ENCODE data around the gene QSOX2.
"Not testable (repeated sequence)": the region's sequence is repeated elsewhere in the genome, so short reads cannot be mapped to it uniquely, and the experiment has no call there.

Gene QSOX2

DNA sequence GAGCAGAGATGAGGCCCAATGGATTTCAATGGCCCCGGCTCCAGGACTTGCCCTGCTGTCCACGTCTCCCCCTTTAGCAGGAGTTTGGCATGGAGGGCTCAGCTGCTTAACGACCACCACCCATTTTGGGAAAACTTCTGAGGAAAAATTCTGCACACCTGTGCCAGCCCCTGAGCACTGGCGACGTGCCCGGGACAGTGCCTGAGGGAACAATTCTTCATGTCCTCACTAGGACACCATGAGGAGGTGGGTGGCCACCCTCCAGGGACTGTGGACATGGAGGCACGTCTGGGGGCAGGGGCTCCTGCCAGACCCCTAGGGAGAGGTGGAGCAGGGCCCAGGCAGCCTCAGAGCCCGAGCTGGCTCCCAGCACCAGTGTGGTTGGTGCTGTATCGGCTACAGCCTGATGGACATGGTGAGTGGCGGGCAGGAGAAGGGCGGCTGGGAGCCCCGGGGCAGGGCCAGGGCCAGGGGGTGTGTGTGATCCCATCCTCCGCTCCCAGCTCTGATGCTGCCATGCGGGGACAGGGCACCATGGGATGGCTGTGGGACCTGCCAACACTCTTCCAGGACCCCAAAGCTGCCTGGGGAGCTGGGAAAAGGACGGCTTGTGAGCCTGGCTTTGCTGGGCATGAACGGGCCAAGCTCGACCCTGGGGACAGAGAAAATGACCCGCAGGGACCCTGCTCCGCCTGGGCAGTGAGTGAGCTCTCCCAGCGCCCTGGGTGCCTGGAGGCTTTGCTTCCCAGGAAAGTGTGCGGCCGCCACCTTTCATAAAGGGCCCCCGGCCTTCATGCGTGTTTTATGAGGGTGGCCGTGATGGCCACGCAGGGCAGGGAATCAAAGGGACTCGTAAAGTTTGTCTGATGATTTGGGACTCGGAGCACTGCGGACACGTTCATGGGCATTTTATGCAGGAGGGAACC is 3.6 kb upstream of the QSOX2 start:
- FAIRE-seq, result no peak

GRCh38 chr9:136247947-136248637 is 2.5 kb upstream of the QSOX2 start:
- FAIRE-seq, result no peak

DNA sequence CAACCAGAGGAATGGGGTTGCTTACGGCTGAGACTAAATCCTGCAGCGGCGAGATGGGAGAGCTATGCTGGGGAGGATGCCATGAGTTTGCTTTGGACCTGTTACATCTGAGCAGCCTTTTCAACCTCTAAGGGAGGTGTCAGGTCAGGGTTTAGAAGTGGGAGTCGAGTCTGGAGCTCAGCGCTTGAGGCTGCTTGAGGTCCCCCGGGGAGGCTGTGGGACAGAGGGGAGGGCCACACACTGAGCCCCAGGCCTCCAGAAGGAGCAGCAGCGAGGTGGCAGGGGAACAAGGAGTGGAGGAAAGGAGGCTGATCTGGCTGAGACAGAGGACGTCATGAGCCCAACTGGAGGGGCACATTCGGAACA is 1.9 kb upstream of the QSOX2 start:
- no peak for FAIRE-seq

DNA sequence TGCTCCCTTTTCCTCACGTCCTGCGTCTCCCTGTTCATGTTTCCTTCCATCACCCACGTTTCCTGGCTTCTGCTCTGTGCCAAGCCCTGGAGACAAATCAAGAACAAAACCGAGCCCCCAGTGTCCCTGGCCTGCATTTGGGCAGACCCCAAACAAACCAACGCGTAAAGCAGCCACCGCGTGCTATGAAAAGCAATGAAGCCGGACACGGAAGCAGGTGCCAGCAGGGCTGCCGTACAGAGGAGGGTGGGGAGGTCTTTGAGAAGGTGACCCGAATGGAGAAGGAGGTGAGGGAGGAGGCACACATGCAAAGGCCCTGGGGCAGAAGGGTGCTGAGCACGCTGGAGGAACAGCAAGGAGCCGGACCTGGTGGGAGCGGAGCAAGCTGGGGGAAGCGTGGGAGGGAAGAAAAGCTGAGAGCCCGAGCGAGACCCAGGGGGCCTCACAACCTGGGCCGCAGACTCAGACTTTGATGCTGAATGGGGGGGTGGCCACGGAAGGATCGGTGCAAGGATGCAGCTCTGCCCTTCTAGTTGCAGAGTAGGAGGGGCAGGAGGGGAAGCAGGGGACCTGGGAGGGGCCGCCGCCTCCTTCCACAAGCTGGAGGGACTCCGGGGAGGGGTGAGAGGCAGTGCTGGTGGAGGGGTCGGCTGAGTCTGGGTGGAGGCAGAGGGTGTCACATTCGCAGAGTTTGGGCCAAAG is 1.4 kb upstream of the QSOX2 start:
- FAIRE-seq, result no peak

DNA sequence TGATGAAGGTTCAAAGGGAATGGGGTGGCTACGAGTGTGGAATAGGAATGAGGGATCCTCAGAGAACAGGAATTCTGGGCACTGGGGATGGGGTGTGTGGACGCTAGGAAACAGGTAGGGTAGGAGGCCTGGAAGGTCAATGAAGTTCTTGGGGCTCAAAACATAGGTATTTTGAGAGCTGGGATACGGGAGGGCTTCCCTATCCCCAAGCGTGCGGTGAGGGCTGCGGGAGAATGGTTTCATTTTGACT is 718 bp downstream of the QSOX2 start:
- no peak for FAIRE-seq

DNA sequence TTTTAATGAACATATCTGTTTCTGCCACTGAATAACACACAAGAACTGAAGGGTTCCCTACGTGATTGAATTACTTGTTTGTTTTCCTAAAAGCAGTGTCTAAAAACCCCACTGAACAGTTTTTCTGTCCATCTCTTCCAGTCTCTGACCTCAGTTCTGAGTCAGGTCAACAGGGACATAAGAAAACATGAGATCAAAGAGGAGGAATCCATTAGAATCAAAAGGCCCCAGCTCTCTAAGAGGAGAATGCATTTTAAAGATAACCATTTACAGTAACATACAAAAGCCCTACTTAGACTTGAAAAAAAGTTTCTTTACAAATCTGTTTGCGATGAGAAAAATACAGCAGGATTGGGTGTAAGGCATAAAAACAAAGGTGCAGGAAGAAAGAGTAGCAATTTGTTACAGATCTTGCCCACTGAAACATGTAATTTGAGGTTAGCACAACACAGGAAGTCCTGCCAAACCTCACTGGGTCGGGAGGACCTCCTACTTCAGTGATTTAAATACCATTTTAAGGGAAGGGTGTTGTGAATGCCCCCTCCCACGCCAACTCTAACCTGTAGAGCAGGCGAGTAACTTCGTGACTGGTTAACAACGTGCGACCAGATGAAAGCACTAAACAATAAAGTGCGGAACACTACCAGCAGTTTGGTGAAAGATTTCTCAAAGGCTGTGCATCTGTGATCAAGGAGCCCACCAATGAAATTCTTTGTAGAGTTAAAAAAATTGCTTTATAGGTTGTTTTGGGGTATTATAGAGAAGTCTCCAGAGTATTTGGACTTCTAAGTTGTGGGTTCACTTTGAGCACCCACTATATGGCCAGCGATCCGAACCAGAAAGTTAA is 1.3 kb downstream of the QSOX2 start:
- FAIRE-seq, result no peak

DNA sequence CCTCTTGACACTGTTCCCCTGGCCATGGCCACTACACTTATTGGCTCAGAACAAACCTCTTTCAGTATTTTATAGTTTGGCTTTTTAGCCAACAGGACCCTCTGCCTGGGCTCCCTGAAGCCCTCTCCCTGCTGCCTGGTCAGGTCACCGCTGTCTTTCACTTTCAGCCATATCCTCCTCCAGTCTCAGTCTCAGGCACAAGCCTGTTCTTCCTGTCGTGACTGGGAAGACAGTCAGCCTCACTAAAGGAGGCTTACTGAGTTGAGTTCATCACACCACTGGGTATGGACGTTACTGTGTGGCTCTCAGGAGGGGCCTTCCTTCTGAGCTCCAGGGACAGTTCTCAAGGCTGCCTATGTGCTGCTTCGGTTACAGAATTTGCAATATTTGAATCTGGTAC is 2.0 kb downstream of the QSOX2 start:
- FAIRE-seq, result no peak

DNA sequence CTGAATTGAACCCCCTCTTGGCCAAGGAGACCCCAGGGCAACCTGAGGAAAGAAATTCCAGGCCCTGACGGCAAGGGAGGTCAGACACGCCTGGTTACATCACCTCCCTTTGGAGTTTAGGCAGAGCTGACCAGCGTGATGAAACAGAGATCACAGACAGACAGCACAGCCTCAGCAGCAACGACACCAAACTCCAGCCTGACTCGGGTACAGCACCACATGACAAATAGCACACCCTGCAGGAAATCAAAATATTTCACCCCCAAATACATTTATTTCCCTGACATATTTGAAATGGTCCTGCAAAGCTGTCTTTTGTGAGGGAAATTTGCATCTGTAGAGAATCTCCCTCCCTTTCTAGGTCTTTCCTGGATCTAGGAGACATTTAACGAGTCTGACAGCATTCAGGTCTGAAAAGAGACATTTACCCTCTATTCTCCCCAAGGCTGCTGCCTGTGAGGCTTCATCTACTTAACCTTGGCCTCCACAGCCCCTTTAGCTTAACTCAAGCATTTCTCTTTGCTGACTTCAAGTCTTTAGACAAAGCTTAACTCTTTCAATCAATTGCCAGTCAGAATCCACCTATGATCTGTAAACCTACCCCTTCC is 2.6 kb downstream of the QSOX2 start:
- no peak for FAIRE-seq

- no peak for FAIRE-seq
Observed at GRCh38 chr9:136242248-136242647, 3.4 kb downstream of the QSOX2 start.

- FAIRE-seq, result no peak
Observed at GRCh38 chr9:136241542-136241941, 4.1 kb downstream of the QSOX2 start.

- FAIRE-seq, result no peak
Observed at GRCh38 chr9:136240941-136241340, 4.7 kb downstream of the QSOX2 start.

DNA sequence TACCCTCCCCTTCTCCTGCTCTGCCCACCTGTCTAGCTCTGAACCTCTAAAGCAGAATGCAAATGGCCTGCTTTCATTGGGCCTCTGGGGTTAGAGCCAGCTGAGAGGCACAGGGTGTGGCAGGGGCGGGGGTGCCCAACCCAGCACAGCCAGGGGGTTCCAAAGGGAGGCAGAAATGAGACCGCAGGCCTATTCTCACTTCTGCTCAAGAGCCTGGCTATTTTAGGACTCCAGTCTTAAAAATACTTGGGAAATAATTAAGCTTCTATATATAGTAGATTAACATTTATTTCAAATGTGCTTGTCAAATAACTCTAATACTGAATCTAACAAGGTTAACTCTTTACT is 5.7 kb downstream of the QSOX2 start:
- no peak for FAIRE-seq

- FAIRE-seq, result no peak
Observed at GRCh38 chr9:136239135-136239982, 6.3 kb downstream of the QSOX2 start.

GRCh38 chr9:136238342-136238732 is 7.3 kb downstream of the QSOX2 start:
- FAIRE-seq, result no peak

- FAIRE-seq, result no peak
Observed at GRCh38 chr9:136237486-136238341, 7.9 kb downstream of the QSOX2 start.

DNA sequence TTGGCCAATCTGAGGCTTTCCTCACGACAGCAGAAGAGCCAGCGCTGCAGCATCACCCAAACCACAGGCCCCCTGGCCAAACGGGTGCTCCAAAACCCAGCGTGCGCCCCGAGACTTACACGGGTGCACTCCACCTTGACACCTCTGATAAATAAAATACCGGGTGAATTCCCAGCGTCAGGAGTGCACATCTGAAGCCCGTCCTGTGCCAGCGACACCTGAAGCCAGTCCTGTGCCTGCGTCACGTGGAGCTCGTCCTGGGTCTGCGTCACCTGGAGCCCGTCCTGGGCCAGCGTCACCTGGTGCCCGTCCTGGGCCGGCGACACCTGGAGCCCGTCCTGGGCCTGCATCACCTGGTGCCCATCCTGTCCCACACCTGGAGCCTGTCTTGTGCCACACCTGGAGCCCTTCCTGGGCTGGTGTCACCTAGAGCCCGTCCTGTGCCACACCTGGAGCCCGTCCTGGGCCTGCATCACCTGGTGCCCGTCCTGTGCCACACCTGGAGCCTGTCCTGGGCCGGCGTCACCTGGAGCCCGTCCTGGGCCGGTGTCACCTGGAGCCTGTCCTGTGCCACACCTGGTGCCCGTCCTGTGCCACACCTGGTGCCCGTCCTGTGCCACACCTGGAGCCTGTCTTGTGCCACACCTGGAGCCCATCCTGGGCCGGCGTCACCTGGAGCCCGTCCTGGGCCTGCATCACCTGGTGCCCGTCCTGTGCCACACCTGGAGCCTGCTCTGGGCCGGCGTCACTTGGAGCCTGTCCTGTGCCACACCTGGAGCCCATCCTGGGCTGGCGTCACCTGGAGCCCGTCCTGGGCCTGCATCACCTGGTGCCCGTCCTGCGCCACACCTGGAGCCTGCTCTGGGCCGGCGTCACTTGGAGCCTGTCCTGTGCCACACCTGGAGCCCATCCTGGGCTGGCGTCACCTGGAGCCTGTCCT is 8.9 kb downstream of the QSOX2 start:
- not testable (repeated sequence) for FAIRE-seq

GRCh38 chr9:136235709-136236455 is 9.7 kb downstream of the QSOX2 start:
- FAIRE-seq, result no peak

DNA sequence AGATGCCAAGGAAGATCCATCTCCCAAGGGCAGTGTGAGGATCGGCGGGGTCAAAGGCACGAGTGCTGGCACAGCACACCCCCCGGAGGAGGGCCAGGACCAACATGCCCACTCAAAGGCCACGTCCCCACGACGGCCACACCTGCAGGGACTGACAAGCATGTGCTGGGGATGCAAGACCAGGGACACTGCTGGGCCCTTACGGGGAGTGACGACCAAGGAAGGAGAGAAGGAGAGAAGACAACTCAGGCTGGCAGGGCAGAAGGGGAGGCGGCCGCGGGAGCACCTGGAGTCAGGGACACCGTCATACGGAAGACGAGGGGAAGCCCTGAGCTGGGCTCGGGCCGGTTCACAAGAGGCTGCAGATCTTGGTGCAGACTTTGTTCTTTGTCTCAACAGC is 10.4 kb downstream of the QSOX2 start:
- no peak for FAIRE-seq

- no peak for FAIRE-seq
Observed at GRCh38 chr9:136234597-136234996, 11.0 kb downstream of the QSOX2 start.

All from G401.6 (cell line).